Right lobe of liver (tissue), 4 donors: ENCODE results near the gene LARP4B.

Experiments
- CTCF ChIP-seq, 4 donors: fragments of 200-600 bp in 3 of 4; fragments of 450-650 bp in 1 of 4; IDR thresholded peaks; one replicate each; pipeline versions ENCODE4 v1.5.1 to v1.8.0; 2016 to 2022; ENCODE audit warnings: antibody characterized with exemption in 4 of 4, mild to moderate bottlenecking in 2 of 4
- POLR2A ChIP-seq: fragments of 450-650 bp; IDR thresholded peaks from one replicate; pipeline ENCODE4 v1.6.1; 2017; ENCODE audit warnings: antibody characterized with exemption, mild to moderate bottlenecking
- donor health status: DM: no; HTN: no; CAD: no.
- donor health status: DM: no; HTN: no; CAD: no.
- donor health status: DM: no; HTN: yes; CAD: no.

- TF ChIP-seq CTCF (IDR thresholded peaks at IDR 0.05): no peak
- no peak for TF ChIP-seq POLR2A
These were observed 154.7 kb downstream of the LARP4B start for GRCh38 chr10:776772-777171.
